H1 (cell line): Measurements from ENCODE around the gene VPS9D1. TPM values are rescaled to one million over a fixed set of nuclear protein-coding genes. Genes with fewer than 3 reads are reported as not detected.

Experiments
- CTCF ChIA-PET: fragments of 300-600 bp; sonication (Branson Sonifier 250); formaldehyde crosslinking; loops from one replicate; lab custom pipeline; 2021; ENCODE audit not compliant: partially characterized antibody; lab: Charles Lee
- POLR2A ChIA-PET: fragments of 300-600 bp; sonication (Branson Sonifier 250); formaldehyde crosslinking; loops from one replicate; lab custom pipeline; 2021; ENCODE audit warnings: inconsistent platforms; ENCODE audit not compliant: partially characterized antibody; lab: Charles Lee
- DNase-seq, 2 experiments: peaks; one replicate each; pipeline versions ENCODE4 v3.0.0 to v3.0.0-alpha.2; 2010 to 2022; ENCODE audit warnings: low spot score in 2 of 2, low read depth in 1 of 2, mixed read lengths in 1 of 2
- FAIRE-seq: peaks from 2 replicates; lab custom pipeline; 2011; peaks lifted over from hg19 to GRCh38; lab: Jason Lieb, UNC
- H2AFZ ChIP-seq: 2 replicates; pipeline ENCODE4 v1.8.1; 2012; ENCODE audit warnings: low read length, inconsistent platforms
- H2AK5ac ChIP-seq: 2 replicates; pipeline ENCODE4 v1.6.1; 2013; ENCODE audit warnings: low read depth, low read length
- H2BK120ac ChIP-seq: replicated peaks from 2 replicates; pipeline ENCODE3; 2013; ENCODE audit warnings: low read depth, low read length, inconsistent platforms
- H2BK12ac ChIP-seq: 2 replicates; pipeline ENCODE4 v1.6.1; 2013; ENCODE audit warnings: low read depth, low read length
- H2BK15ac ChIP-seq: 2 replicates; pipeline ENCODE4 v1.6.1; 2013; ENCODE audit warnings: low read length
- H2BK20ac ChIP-seq: 2 replicates; pipeline ENCODE4 v1.6.1; 2013; ENCODE audit warnings: low read length
- H2BK5ac ChIP-seq: 2 replicates; pipeline ENCODE4 v1.6.1; 2013; ENCODE audit warnings: low read depth, low read length
- H3K14ac ChIP-seq: 2 replicates; pipeline ENCODE4 v1.6.1; 2013; ENCODE audit warnings: inconsistent platforms; ENCODE audit not compliant: insufficient read length
- H3K18ac ChIP-seq: 2 replicates; pipeline ENCODE4 v1.6.1; 2013; ENCODE audit warnings: low read length; ENCODE audit errors: extremely low read depth
- H3K23ac ChIP-seq: 2 replicates; pipeline ENCODE4 v1.6.1; 2013; ENCODE audit warnings: inconsistent platforms; ENCODE audit not compliant: insufficient read length
- H3K23me2 ChIP-seq: 2 replicates; pipeline ENCODE4 v1.6.1; 2013; ENCODE audit warnings: low read depth, low read length
- H3K27ac ChIP-seq: 2 replicates; pipeline ENCODE4 v1.6.1; 2011; ENCODE audit warnings: low read depth, low read length, inconsistent platforms
- H3K27me3 ChIP-seq, 4 experiments: replicated peaks in 1 of 4; 1 replicate in 1 of 4; 2 replicates in 3 of 4; pipeline versions ENCODE4 v1.6.1 to v1.8.1; 2011 to 2013; ENCODE audit warnings: low read length in 3 of 4, mild to moderate bottlenecking in 3 of 4, inconsistent platforms in 2 of 4, mixed read lengths in 2 of 4, moderate library complexity in 1 of 4; ENCODE audit not compliant: control insufficient read depth in 3 of 4, insufficient read depth in 3 of 4; ENCODE audit errors: extremely low read depth in 1 of 4
- H3K36me3 ChIP-seq, 4 experiments: 2 replicates each; pipeline versions ENCODE4 v1.6.1 to v1.8.1; 2011 to 2013; ENCODE audit warnings: mild to moderate bottlenecking in 4 of 4, low read length in 3 of 4, moderate library complexity in 2 of 4, control low read depth in 1 of 4, inconsistent platforms in 1 of 4; ENCODE audit not compliant: insufficient read depth in 4 of 4, control insufficient read depth in 2 of 4
- H3K4ac ChIP-seq: replicated peaks from 2 replicates; pipeline ENCODE3; 2013; ENCODE audit warnings: low read length, low read depth, mixed read lengths, inconsistent platforms; ENCODE audit not compliant: insufficient read length
- H3K4me1 ChIP-seq, 4 experiments: replicated peaks in 1 of 4; 1 replicate in 1 of 4; 2 replicates in 3 of 4; pipeline versions ENCODE4 v1.6.1 to v1.8.1; 2011 to 2013; ENCODE audit warnings: low read length in 3 of 4, inconsistent platforms in 2 of 4, mixed read lengths in 1 of 4; ENCODE audit not compliant: insufficient read depth in 4 of 4, control insufficient read depth in 3 of 4
- H3K4me2 ChIP-seq, 2 experiments: 2 replicates each; pipeline versions ENCODE4 v1.6.1 to v1.8.1; 2011 to 2013; ENCODE audit warnings: low read depth in 2 of 2, low read length in 2 of 2, control low read depth in 1 of 2, inconsistent platforms in 1 of 2, mild to moderate bottlenecking in 1 of 2; ENCODE audit not compliant: insufficient read depth in 1 of 2
- H3K4me3 ChIP-seq, 4 experiments: fragments of 200-600, 300-600 bp in 1 of 4; sonication (generic), shearing (Covaris generic), sonication (Bioruptor Twin) in 1 of 4; 2 replicates each; pipeline versions ENCODE4 v1.5.1 to v1.8.1; 2011 to 2016; ENCODE audit warnings: low read length in 4 of 4, low read depth in 3 of 4, control low read depth in 2 of 4, inconsistent platforms in 2 of 4, mild to moderate bottlenecking in 2 of 4, mixed read lengths in 1 of 4, moderate library complexity in 1 of 4; ENCODE audit not compliant: insufficient read depth in 2 of 4; ENCODE audit errors: extremely low read depth in 1 of 4
- H3K56ac ChIP-seq: replicated peaks from 2 replicates; pipeline ENCODE3; 2013; ENCODE audit warnings: low read depth, mild to moderate bottlenecking, mixed read lengths, low read length, inconsistent platforms; ENCODE audit not compliant: insufficient read length
- H3K79me1 ChIP-seq: 2 replicates; pipeline ENCODE4 v1.6.1; 2013; ENCODE audit warnings: low read depth, low read length, control low read depth
- H3K79me2 ChIP-seq, 2 experiments: 2 replicates each; pipeline versions ENCODE4 v1.6.1 to v1.8.1; 2012 to 2013; ENCODE audit warnings: low read length in 2 of 2, mild to moderate bottlenecking in 2 of 2, inconsistent platforms in 1 of 2; ENCODE audit not compliant: insufficient read depth in 2 of 2, control insufficient read depth in 1 of 2
- H3K9ac ChIP-seq, 4 experiments: replicated peaks in 1 of 4; 1 replicate in 1 of 4; 2 replicates in 3 of 4; pipeline versions ENCODE4 v1.6.1 to v1.8.1; 2011 to 2013; ENCODE audit warnings: low read depth in 3 of 4, low read length in 3 of 4, control low read depth in 2 of 4, mild to moderate bottlenecking in 2 of 4, moderate library complexity in 2 of 4, inconsistent platforms in 1 of 4; ENCODE audit errors: extremely low read depth in 1 of 4
- H3K9me3 ChIP-seq, 2 experiments: 2 replicates each; pipeline versions ENCODE4 v1.6.1 to v1.8.1; 2012 to 2013; ENCODE audit warnings: mild to moderate bottlenecking in 2 of 2, moderate library complexity in 2 of 2, control low read depth in 1 of 2, inconsistent platforms in 1 of 2, low read depth in 1 of 2, low read length in 1 of 2, mixed read lengths in 1 of 2; ENCODE audit not compliant: insufficient read depth in 2 of 2
- H4K20me1 ChIP-seq, 2 experiments: replicated peaks in 1 of 2; 2 replicates each; pipeline versions ENCODE3 to v1.8.1; 2011 to 2013; ENCODE audit warnings: inconsistent platforms in 2 of 2, low read length in 2 of 2, mild to moderate bottlenecking in 1 of 2; ENCODE audit not compliant: insufficient read depth in 2 of 2, control insufficient read depth in 1 of 2
- H4K5ac ChIP-seq: 2 replicates; pipeline ENCODE4 v1.6.1; 2013; ENCODE audit warnings: low read length, low read depth, mixed read lengths, inconsistent platforms; ENCODE audit not compliant: insufficient read length
- H4K8ac ChIP-seq: 2 replicates; pipeline ENCODE4 v1.8.0; 2013; ENCODE audit warnings: mild to moderate bottlenecking, moderate library complexity, low read length, inconsistent platforms; ENCODE audit not compliant: insufficient read depth; ENCODE audit errors: extremely low read depth
- H4K91ac ChIP-seq: replicated peaks from 2 replicates; pipeline ENCODE3; 2013; ENCODE audit warnings: low read length, mixed read lengths, inconsistent platforms; ENCODE audit not compliant: insufficient read length
- CHD1 ChIP-seq: IDR thresholded peaks from 2 replicates; pipeline ENCODE4 v1.6.1; 2012; ENCODE audit warnings: low read depth, low read length, improper control_type of control experiment
- CHD2 ChIP-seq: IDR thresholded peaks from 2 replicates; pipeline ENCODE4 v1.6.1; 2012; ENCODE audit warnings: low read length, improper control_type of control experiment
- EZH2 ChIP-seq: fragments of 200-600 bp; sonication (generic); IDR thresholded peaks from 2 replicates; pipeline ENCODE4 v1.7.1; 2012; ENCODE audit warnings: low read depth, mild to moderate bottlenecking, moderate library complexity, low read length, inconsistent platforms; ENCODE audit not compliant: severe bottlenecking
- KDM5A ChIP-seq: fragments of 200-600 bp; IDR thresholded peaks from 2 replicates; pipeline ENCODE4 v1.7.1; 2012; ENCODE audit warnings: mild to moderate bottlenecking, low read length, inconsistent platforms, mixed read lengths
- NRF1 ChIP-seq: IDR thresholded peaks from 2 replicates; pipeline ENCODE4 v1.6.1; 2011; ENCODE audit warnings: mild to moderate bottlenecking, low read depth, low read length, improper control_type of control experiment
- RXRA ChIP-seq: IDR thresholded peaks from 2 replicates; pipeline ENCODE4 v1.6.1; 2011; ENCODE audit warnings: low read depth, mild to moderate bottlenecking, low read length, moderate library complexity; ENCODE audit not compliant: insufficient read depth
- SIRT6 ChIP-seq: IDR thresholded peaks from one replicate; pipeline ENCODE4 v1.7.1; 2012; ENCODE audit warnings: low read length, inconsistent platforms
- TBP ChIP-seq: IDR thresholded peaks from 2 replicates; pipeline ENCODE4 v1.6.1; 2011; ENCODE audit warnings: low read depth, low read length, improper control_type of control experiment
- TCF12 ChIP-seq: IDR thresholded peaks from 2 replicates; pipeline ENCODE4 v1.6.1; 2011; ENCODE audit warnings: low read depth, mild to moderate bottlenecking, low read length
- WGBS, 2 experiments: shearing (Covaris generic) in 1 of 2; methylation state at CpG; one replicate each; pipeline versions ENCODE4 v1.1.6 to v1.1.7; 2013 to 2015; ENCODE audit warnings: low lambda C conversion rate in 2 of 2, mixed read lengths in 2 of 2, inconsistent platforms in 1 of 2, low coverage in 1 of 2, missing lambda C conversion rate in 1 of 2; ENCODE audit not compliant: insufficient replicate concordance in 2 of 2, insufficient coverage in 1 of 2, insufficient read length in 1 of 2; ENCODE audit errors: extremely low coverage in 1 of 2, missing lambda C conversion rate in 1 of 2; 5-methylcytosine and 5-hydroxymethylcytosine counted together
- polyA plus RNA-seq, 7 experiments: library from polyadenylated mRNA; depleted of rRNA in 3 of 7; stranded (reverse) in 5 of 7; unstranded in 2 of 7; fragments of >200 nt in 5 of 7; fragments of 200-250 nt in 2 of 7; gene quantifications; 1 replicate in 5 of 7; 2 replicates in 1 of 7; 4 replicates in 1 of 7; pipeline versions ENCODE4 v1.2.1 to v1.2.3, GENCODE V29; 2011 to 2013; ENCODE audit warnings: missing spikeins in 2 of 7, mixed read lengths in 2 of 7
- total RNA-seq: library from RNA; stranded (reverse); fragmentation: NEBNext Ultra II Directional; extraction: Animal tissue kit (Norgen Biotek cat#: 25700); gene quantifications from 2 replicates; pipeline ENCODE4 v1.2.1, GENCODE V29; 2021
- TF ChIP-seq, protein P1 (sequence below): IDR thresholded peaks from 2 replicates; pipeline ENCODE4 v1.6.1; 2012; ENCODE audit warnings: low read length, inconsistent platforms

Gene VPS9D1
- total and polyA plus RNA-seq, 2 of the 8 experiments (the other 6 are each of a cell fraction or from before 2014, with no cell fraction given): 2.9 to 5.4 TPM

- Histone ChIP-seq H4K20me1 (peaks cover 0 to 14% of the 10 kb centered on the region in 2 experiments), H3K9me3 (no peaks in the 10 kb centered on the region), H3K4me3 (no peak overlapping the region)
- TF ChIP-seq EZH2 (no peak), RXRA (no peak), TBP (no peak), KDM5A (no peak), CHD2 (no peak), CHD1 (no peak), SIRT6 (no peak), TCF12 (no peak), NRF1 (no peak)
- TF ChIP-seq, protein P1, sequence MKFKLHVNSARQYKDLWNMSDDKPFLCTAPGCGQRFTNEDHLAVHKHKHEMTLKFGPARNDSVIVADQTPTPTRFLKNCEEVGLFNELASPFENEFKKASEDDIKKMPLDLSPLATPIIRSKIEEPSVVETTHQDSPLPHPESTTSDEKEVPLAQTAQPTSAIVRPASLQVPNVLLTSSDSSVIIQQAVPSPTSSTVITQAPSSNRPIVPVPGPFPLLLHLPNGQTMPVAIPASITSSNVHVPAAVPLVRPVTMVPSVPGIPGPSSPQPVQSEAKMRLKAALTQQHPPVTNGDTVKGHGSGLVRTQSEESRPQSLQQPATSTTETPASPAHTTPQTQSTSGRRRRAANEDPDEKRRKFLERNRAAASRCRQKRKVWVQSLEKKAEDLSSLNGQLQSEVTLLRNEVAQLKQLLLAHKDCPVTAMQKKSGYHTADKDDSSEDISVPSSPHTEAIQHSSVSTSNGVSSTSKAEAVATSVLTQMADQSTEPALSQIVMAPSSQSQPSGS: no peak
- TF ChIP-seq, all 59 proteins: peak for 0
- Histone ChIP-seq H2BK12ac (no peak overlapping the region), H3K14ac (no peak overlapping the region), H3K4ac (no peak overlapping the region), H2BK15ac (no peak overlapping the region), H3K27me3 (no peaks in the 10 kb centered on the region), H2AK5ac (no peak overlapping the region), H3K18ac (no peak overlapping the region), H3K27ac (no peak overlapping the region), H2BK20ac (no peak overlapping the region), H2BK5ac (no peak overlapping the region), H3K23me2 (no peaks in the 10 kb centered on the region; the same call in 1 of the 2 replicates), H4K5ac (no peak overlapping the region), H3K56ac (no peak overlapping the region), H3K23ac (no peak overlapping the region), H3K4me1 (no peaks in the 10 kb centered on the region), H4K8ac (no peak overlapping the region), H2BK120ac (no peak overlapping the region), H2AFZ (no peak overlapping the region), H3K79me1 (0 out of 2 replicates have a peak, but pooled peaks cover 2% of the 10 kb centered on the region), H3K9ac (no peak overlapping the region), H3K4me2 (no peak overlapping the region), H3K79me2 (no peaks in the 10 kb centered on the region), H3K36me3 (peaks cover 31 to 68% (median 54%) of the 10 kb centered on the region in 4 experiments), H4K91ac (no peak overlapping the region)
- ChIA-PET CTCF (interaction anchor here (0.6 to 1.5 kb wide), 2 partner anchors 23 to 25 kb away, joined by 3 read pairs; no protein-coding TSS in a partner anchor), POLR2A (no interaction called here)
- DNase-seq: no peak
- no peak for FAIRE-seq
- 97% methylated on average over 9 of the region's 10 CpGs; no CpG with 5 or more reads in 1 of the 2 experiments for WGBS, 2 experiments
These were observed 44.7 kb upstream of the VPS9D1 start for GRCh38 chr16:89765292-89765830.
